DOHH2 (cell line): ENCODE measurements around the gene SALL3.

Source experiments
- H3F3A ChIP-seq: fragments of 200-600 bp; sonication (generic), shearing (Covaris generic); 2 replicates; pipeline ENCODE4 v1.6.0; 2016; ENCODE audit warnings: antibody characterized with exemption, mild to moderate bottlenecking; ENCODE audit not compliant: control insufficient read depth, insufficient read depth
- H3K27ac ChIP-seq: fragments of 200-600 bp; sonication (generic); 2 replicates; pipeline ENCODE4 v1.5.1; 2014; ENCODE audit warnings: low read depth, mild to moderate bottlenecking, low read length, moderate library complexity
- H3K27me3 ChIP-seq: fragments of 200-600 bp; sonication (generic); 2 replicates; pipeline ENCODE4 v1.6.1; 2014; ENCODE audit warnings: mild to moderate bottlenecking, low read length, mixed read lengths; ENCODE audit not compliant: control insufficient read depth
- H3K36me3 ChIP-seq: fragments of 200-600 bp; sonication (generic); 2 replicates; pipeline ENCODE4 v1.6.1; 2014; ENCODE audit warnings: mild to moderate bottlenecking, low read length, moderate library complexity, mixed read lengths; ENCODE audit not compliant: control insufficient read depth
- H3K4me1 ChIP-seq: fragments of 200-600 bp; sonication (generic); 2 replicates; pipeline ENCODE4 v1.6.1; 2014; ENCODE audit warnings: mild to moderate bottlenecking, low read length, mixed read lengths; ENCODE audit not compliant: control insufficient read depth
- H3K4me2 ChIP-seq: fragments of 200-600 bp; sonication (generic); 2 replicates; pipeline ENCODE4 v1.6.0; 2014; ENCODE audit warnings: mild to moderate bottlenecking, low read length, moderate library complexity
- H3K4me3 ChIP-seq: fragments of 200-600 bp; sonication (generic); 2 replicates; pipeline ENCODE4 v1.5.1; 2014; ENCODE audit warnings: mild to moderate bottlenecking, low read length, mixed read lengths
- H3K79me2 ChIP-seq: fragments of 200-600 bp; sonication (generic); 2 replicates; pipeline ENCODE4 v1.6.1; 2014; ENCODE audit warnings: mild to moderate bottlenecking, low read length, mixed read lengths; ENCODE audit not compliant: control insufficient read depth
- H3K9me2 ChIP-seq: fragments of 200-600 bp; sonication (generic); replicated peaks from 2 replicates; pipeline ENCODE4 v1.6.1; 2014; ENCODE audit warnings: mild to moderate bottlenecking, low read length, mixed read lengths; ENCODE audit not compliant: control insufficient read depth
- H3K9me3 ChIP-seq: fragments of 200-600 bp; sonication (generic); 2 replicates; pipeline ENCODE4 v1.6.1; 2014; ENCODE audit warnings: antibody characterized with exemption, low read length, mixed read lengths; ENCODE audit not compliant: control insufficient read depth, insufficient read depth
- H4K20me1 ChIP-seq: fragments of 200-600 bp; sonication (generic); 2 replicates; pipeline ENCODE4 v1.6.0; 2014; ENCODE audit warnings: low read depth, mild to moderate bottlenecking, antibody characterized with exemption, low read length, moderate library complexity; ENCODE audit not compliant: control insufficient read depth, insufficient read depth
- CTCF ChIP-seq: fragments of 200-600 bp; sonication (generic); IDR thresholded peaks from one replicate; pipeline ENCODE4 v1.5.1; 2014; ENCODE audit warnings: antibody characterized with exemption, mild to moderate bottlenecking, low read depth, low read length; ENCODE audit not compliant: poor library complexity, severe bottlenecking
- EZH2phosphoT487 ChIP-seq: fragments of 200-600 bp; sonication (generic); IDR thresholded peaks from 2 replicates; pipeline ENCODE4 v1.6.1; 2017; ENCODE audit warnings: borderline replicate concordance, mild to moderate bottlenecking, antibody characterized with exemption, low read length, moderate library complexity, mixed read lengths

SALL3 gene

DNA sequence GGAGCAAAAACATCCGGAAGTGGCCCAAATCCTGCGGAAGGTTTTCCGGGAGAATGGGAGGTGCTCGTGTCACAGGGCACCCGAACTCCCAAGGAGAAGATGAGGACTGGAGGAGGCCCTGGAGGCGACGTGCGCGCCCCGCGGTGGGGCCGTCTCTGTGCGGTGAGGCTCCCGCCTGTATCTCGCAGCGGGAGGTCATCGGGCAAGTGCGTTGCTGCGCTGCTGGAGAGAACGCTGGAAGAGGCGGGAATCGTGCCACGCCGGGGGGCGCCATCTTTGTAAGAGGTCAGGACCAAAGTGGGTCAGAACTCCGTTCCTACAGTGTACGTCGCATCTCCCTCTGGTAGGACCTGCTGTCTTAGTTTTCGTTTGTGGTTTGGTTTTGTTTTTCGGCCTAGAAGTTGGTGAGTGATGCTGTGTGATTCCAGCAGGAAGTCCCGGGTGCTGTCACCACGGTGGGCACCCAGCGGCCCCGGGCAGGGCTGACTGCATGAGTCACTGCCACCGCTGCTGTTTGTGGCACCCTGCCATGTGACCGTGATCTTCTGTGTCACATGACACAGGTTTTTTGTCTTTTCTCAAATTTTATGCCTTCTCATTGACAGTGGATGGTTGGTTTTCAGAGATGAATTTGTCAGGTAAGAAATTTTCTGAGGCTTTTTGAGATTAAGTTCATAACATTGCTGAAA is 68.1 kb downstream of the SALL3 start:
- Histone ChIP-seq H4K20me1 (no peaks in the 10 kb centered on the region), H3K4me1 (no peaks in the 10 kb centered on the region), H3K9me3 (no peaks in the 10 kb centered on the region), H3K9me2 (no peaks in the 10 kb centered on the region), H3K27me3 (no peaks in the 10 kb centered on the region), H3K27ac (no peak overlapping the region), H3K4me3 (no peak overlapping the region), H3K4me2 (no peak overlapping the region), H3K36me3 (no peaks in the 10 kb centered on the region), H3K79me2 (no peaks in the 10 kb centered on the region), H3F3A (no peaks in the 10 kb centered on the region)
- TF ChIP-seq CTCF (no peak), EZH2phosphoT487 (no peak)

DNA sequence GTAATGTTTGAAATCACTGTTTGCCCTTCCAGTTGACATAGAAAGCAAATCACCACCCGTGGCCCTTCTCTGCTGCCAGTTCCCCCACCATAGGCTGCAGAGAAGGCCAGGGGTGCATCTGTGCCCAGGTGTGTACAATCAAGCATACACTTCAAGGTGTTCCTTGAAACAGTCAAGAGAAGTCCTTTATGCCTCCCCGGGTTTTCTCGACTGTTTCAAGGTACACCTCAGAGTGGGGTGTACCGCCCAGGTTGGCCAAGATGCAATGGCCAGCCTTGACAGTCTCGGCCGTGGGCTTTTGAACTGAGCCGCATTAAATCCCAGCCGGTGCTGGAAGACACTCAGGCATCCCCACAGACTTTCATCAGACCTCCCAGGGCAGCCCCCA is 68.6 kb downstream of the SALL3 start:
- no peaks in the 10 kb centered on the region for H3K36me3 ChIP-seq
- TF ChIP-seq CTCF (no peak), EZH2phosphoT487 (no peak)
- no peaks in the 10 kb centered on the region for H3K4me1 ChIP-seq
- H3K9me3 ChIP-seq: no peaks in the 10 kb centered on the region
- no peak overlapping the region for H3K27ac ChIP-seq
- H3K27me3 ChIP-seq: no peaks in the 10 kb centered on the region
- no peak overlapping the region for H3K4me3 ChIP-seq
- no peaks in the 10 kb centered on the region for H3F3A ChIP-seq
- H3K4me2 ChIP-seq: no peak overlapping the region
- no peaks in the 10 kb centered on the region for H3K79me2 ChIP-seq
- no peaks in the 10 kb centered on the region for H4K20me1 ChIP-seq
- no peaks in the 10 kb centered on the region for H3K9me2 ChIP-seq

- Histone ChIP-seq H3K27me3 (no peaks in the 10 kb centered on the region), H3K9me2 (no peaks in the 10 kb centered on the region), H3F3A (no peaks in the 10 kb centered on the region), H3K4me1 (no peaks in the 10 kb centered on the region), H4K20me1 (no peaks in the 10 kb centered on the region), H3K9me3 (no peaks in the 10 kb centered on the region), H3K4me3 (no peak overlapping the region), H3K79me2 (no peaks in the 10 kb centered on the region), H3K4me2 (no peak overlapping the region), H3K27ac (no peak overlapping the region), H3K36me3 (no peaks in the 10 kb centered on the region)
- TF ChIP-seq EZH2phosphoT487: no peak
- TF ChIP-seq CTCF: no peak
These were observed 69.9 kb downstream of the SALL3 start for GRCh38 chr18:79049506-79049905.
